RWPE1 (cell line): ENCODE data around the gene ADPRH.
A peak's percentile ranks its signal among the peaks of the same experiment; 100 is the strongest.
"Not testable (repeated sequence)": the region's sequence is repeated elsewhere in the genome, so short reads cannot be mapped to it uniquely, and the experiment has no call there.

Source experiments
- CTCF ChIA-PET: fragments of 350-600 bp; sonication (Branson Sonifier 250); formaldehyde crosslinking; extraction: SDS; loops from one replicate; lab custom pipeline; 2021; lab: Yijun Ruan, JAX
- POLR2A ChIA-PET: fragments of 400-600 bp; formaldehyde crosslinking; extraction: SDS; loops from one replicate; lab custom pipeline; 2020; ENCODE audit warnings: antibody characterized with exemption; ENCODE audit not compliant: low non-redundant PET; lab: Yijun Ruan, JAX
- DNase-seq: peaks from one replicate; pipeline ENCODE4 v3.0.0; 2012; ENCODE audit warnings: low spot score
- H3K27ac ChIP-seq: fragments of 450-650 bp; 2 replicates; pipeline ENCODE4 v1.5.1; 2017
- CTCF ChIP-seq: fragments of 450-650 bp; conservative IDR thresholded peaks from 2 replicates; pipeline ENCODE4 v1.5.1; 2017; ENCODE audit warnings: low read depth, mild to moderate bottlenecking

Gene ADPRH

GRCh38 chr3:119557192-119557876, 22.0 kb upstream of the ADPRH start:
- no peak for DNase-seq
- ChIA-PET CTCF (no interaction called here), POLR2A (no interaction called here)
- no peak for TF ChIP-seq CTCF
- no peak overlapping the region for H3K27ac ChIP-seq

- CTCF ChIA-PET: no interaction called here
- POLR2A ChIA-PET: no interaction called here
- H3K27ac ChIP-seq: no peak overlapping the region
- no peak for DNase-seq
- TF ChIP-seq CTCF: no peak
Observed at GRCh38 chr3:119557877-119558269, 21.4 kb upstream of the ADPRH start.

GRCh38 chr3:119558626-119559317, 20.5 kb upstream of the ADPRH start:
- ChIA-PET POLR2A (no interaction called here), CTCF (interaction anchor here (0.6 to 1.0 kb wide), 3 partner anchors 8 to 93 kb away, joined by 3 to 4 read pairs (median 3); no protein-coding TSS in a partner anchor)
- no peak for DNase-seq
- H3K27ac ChIP-seq: no peak overlapping the region
- TF ChIP-seq CTCF: no peak

GRCh38 chr3:119559441-119559963, 19.8 kb upstream of the ADPRH start, which contains the start of gene CD80:
Gene CD80, minus strand, starts transcription at chr3:119559614. Its CDS starts 1,886 bp downstream, at chr3:119557728.
- ChIA-PET CTCF (interaction anchor here (0.6 to 1.0 kb wide), 2 partner anchors 9 to 34 kb away, joined by 3 read pairs; no protein-coding TSS in a partner anchor), POLR2A (no interaction called here)
- no peak within 1 kb of the TSS for H3K27ac ChIP-seq
- TF ChIP-seq CTCF: no peak
- peak; percentile 19 for DNase-seq

- ChIA-PET CTCF (interaction anchor here (0.7 kb wide), 1 partner anchor 20 kb away, joined by 3 read pairs; no protein-coding TSS in a partner anchor), POLR2A (no interaction called here)
- no peak overlapping the region for H3K27ac ChIP-seq
- no peak for DNase-seq
- no peak for TF ChIP-seq CTCF
Observed at GRCh38 chr3:119560160-119560559, 19.1 kb upstream of the ADPRH start.

- H3K27ac ChIP-seq: no peak overlapping the region
- no peak for DNase-seq
- ChIA-PET POLR2A (no interaction called here), CTCF (interaction anchor here (0.6 kb wide), 1 partner anchor 231 kb away, joined by 4 read pairs; no protein-coding TSS in a partner anchor)
- no peak for TF ChIP-seq CTCF
Observed at GRCh38 chr3:119562307-119562961, 16.9 kb upstream of the ADPRH start.

GRCh38 chr3:119563334-119563733, 16.0 kb upstream of the ADPRH start:
- POLR2A ChIA-PET, CTCF ChIA-PET, H3K27ac ChIP-seq, DNase-seq: not testable (repeated sequence)
